ENCODE measurements around the gene ERMAP. TPM values are rescaled to one million over a fixed set of nuclear protein-coding genes. Genes with fewer than 3 reads are reported as not detected.

Gene ERMAP
- total and polyA plus RNA-seq, 2 experiments from 2014 or later: 1.2 to 2.2 TPM

DNA sequence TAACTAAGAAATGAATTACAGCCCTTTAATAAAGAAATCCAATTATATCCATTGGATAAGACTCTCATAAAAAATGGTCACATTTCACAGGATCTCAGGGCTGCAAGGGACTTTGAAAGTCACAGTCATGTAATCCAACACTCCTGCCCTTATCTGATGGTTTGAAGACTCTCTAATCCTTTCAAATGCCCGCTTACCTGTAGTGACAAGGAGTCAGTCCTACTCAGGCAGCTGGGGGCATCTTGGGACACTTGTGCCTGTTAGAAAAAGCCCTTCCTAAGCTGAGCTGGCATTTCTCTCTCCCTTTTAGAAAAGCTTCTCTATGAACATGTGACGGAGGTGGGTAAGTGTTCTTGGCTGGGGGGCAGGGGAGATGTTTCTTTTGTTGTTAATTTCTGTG is 18.5 kb downstream of the ERMAP start:
- ATAC-seq: no peak
- H3K4me2 ChIP-seq: no peak overlapping the region
- H3F3A ChIP-seq (replicated peaks; ENCODE audit: low read depth): no peaks in the 10 kb centered on the region
- TF ChIP-seq POLR2AphosphoS5 (IDR thresholded peaks at IDR 0.05; ENCODE audit: low read depth) (no peak), ZNF331 (CRISPR knock-in tag; IDR thresholded peaks at IDR 0.05; ENCODE audit: low read depth) (no peak), STAT1 (IDR thresholded peaks at IDR 0.05; ENCODE audit: unreplicated experiment) (no peak), ZNF114 (CRISPR knock-in tag; IDR thresholded peaks at IDR 0.05) (no peak), NANOG (IDR thresholded peaks at IDR 0.05; ENCODE audit: borderline replicate concordance) (no peak), EZH2 (IDR thresholded peaks at IDR 0.05; ENCODE audit: low read depth, unreplicated experiment) (no peak), JUNB (IDR thresholded peaks at IDR 0.05; ENCODE audit: unreplicated experiment) (no peak), CREB1 (CRISPR knock-in tag; IDR thresholded peaks at IDR 0.05; ENCODE audit: low read depth) (no peak), CTCF (conservative IDR thresholded peaks at IDR 0.05; ENCODE audit: low read depth in 2 of 2) (no peak), EZH2phosphoT487 (IDR thresholded peaks at IDR 0.05; ENCODE audit: unreplicated experiment) (no peak)
- TF ChIP-seq, protein P1, sequence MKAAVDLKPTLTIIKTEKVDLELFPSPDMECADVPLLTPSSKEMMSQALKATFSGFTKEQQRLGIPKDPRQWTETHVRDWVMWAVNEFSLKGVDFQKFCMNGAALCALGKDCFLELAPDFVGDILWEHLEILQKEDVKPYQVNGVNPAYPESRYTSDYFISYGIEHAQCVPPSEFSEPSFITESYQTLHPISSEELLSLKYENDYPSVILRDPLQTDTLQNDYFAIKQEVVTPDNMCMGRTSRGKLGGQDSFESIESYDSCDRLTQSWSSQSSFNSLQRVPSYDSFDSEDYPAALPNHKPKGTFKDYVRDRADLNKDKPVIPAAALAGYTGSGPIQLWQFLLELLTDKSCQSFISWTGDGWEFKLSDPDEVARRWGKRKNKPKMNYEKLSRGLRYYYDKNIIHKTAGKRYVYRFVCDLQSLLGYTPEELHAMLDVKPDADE (IDR thresholded peaks at IDR 0.05): no peak
- TF ChIP-seq, protein P2, sequence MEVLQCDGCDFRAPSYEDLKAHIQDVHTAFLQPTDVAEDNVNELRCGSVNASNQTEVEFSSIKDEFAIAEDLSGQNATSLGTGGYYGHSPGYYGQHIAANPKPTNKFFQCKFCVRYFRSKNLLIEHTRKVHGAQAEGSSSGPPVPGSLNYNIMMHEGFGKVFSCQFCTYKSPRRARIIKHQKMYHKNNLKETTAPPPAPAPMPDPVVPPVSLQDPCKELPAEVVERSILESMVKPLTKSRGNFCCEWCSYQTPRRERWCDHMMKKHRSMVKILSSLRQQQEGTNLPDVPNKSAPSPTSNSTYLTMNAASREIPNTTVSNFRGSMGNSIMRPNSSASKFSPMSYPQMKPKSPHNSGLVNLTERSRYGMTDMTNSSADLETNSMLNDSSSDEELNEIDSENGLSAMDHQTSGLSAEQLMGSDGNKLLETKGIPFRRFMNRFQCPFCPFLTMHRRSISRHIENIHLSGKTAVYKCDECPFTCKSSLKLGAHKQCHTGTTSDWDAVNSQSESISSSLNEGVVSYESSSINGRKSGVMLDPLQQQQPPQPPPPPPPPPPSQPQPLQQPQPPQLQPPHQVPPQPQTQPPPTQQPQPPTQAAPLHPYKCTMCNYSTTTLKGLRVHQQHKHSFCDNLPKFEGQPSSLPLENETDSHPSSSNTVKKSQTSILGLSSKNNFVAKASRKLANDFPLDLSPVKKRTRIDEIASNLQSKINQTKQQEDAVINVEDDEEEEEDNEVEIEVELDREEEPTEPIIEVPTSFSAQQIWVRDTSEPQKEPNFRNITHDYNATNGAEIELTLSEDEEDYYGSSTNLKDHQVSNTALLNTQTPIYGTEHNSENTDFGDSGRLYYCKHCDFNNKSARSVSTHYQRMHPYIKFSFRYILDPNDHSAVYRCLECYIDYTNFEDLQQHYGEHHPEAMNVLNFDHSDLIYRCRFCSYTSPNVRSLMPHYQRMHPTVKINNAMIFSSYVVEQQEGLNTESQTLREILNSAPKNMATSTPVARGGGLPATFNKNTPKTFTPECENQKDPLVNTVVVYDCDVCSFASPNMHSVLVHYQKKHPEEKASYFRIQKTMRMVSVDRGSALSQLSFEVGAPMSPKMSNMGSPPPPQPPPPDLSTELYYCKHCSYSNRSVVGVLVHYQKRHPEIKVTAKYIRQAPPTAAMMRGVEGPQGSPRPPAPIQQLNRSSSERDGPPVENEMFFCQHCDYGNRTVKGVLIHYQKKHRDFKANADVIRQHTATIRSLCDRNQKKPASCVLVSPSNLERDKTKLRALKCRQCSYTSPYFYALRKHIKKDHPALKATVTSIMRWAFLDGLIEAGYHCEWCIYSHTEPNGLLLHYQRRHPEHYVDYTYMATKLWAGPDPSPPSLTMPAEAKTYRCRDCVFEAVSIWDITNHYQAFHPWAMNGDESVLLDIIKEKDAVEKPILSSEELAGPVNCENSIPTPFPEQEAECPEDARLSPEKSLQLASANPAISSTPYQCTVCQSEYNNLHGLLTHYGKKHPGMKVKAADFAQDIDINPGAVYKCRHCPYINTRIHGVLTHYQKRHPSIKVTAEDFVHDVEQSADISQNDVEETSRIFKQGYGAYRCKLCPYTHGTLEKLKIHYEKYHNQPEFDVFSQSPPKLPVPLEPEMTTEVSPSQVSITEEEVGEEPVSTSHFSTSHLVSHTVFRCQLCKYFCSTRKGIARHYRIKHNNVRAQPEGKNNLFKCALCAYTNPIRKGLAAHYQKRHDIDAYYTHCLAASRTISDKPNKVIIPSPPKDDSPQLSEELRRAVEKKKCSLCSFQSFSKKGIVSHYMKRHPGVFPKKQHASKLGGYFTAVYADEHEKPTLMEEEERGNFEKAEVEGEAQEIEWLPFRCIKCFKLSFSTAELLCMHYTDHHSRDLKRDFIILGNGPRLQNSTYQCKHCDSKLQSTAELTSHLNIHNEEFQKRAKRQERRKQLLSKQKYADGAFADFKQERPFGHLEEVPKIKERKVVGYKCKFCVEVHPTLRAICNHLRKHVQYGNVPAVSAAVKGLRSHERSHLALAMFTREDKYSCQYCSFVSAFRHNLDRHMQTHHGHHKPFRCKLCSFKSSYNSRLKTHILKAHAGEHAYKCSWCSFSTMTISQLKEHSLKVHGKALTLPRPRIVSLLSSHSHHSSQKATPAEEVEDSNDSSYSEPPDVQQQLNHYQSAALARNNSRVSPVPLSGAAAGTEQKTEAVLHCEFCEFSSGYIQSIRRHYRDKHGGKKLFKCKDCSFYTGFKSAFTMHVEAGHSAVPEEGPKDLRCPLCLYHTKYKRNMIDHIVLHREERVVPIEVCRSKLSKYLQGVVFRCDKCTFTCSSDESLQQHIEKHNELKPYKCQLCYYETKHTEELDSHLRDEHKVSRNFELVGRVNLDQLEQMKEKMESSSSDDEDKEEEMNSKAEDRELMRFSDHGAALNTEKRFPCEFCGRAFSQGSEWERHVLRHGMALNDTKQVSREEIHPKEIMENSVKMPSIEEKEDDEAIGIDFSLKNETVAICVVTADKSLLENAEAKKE (CRISPR knock-in tag; IDR thresholded peaks at IDR 0.05): no peak
- TF ChIP-seq, protein P3, sequence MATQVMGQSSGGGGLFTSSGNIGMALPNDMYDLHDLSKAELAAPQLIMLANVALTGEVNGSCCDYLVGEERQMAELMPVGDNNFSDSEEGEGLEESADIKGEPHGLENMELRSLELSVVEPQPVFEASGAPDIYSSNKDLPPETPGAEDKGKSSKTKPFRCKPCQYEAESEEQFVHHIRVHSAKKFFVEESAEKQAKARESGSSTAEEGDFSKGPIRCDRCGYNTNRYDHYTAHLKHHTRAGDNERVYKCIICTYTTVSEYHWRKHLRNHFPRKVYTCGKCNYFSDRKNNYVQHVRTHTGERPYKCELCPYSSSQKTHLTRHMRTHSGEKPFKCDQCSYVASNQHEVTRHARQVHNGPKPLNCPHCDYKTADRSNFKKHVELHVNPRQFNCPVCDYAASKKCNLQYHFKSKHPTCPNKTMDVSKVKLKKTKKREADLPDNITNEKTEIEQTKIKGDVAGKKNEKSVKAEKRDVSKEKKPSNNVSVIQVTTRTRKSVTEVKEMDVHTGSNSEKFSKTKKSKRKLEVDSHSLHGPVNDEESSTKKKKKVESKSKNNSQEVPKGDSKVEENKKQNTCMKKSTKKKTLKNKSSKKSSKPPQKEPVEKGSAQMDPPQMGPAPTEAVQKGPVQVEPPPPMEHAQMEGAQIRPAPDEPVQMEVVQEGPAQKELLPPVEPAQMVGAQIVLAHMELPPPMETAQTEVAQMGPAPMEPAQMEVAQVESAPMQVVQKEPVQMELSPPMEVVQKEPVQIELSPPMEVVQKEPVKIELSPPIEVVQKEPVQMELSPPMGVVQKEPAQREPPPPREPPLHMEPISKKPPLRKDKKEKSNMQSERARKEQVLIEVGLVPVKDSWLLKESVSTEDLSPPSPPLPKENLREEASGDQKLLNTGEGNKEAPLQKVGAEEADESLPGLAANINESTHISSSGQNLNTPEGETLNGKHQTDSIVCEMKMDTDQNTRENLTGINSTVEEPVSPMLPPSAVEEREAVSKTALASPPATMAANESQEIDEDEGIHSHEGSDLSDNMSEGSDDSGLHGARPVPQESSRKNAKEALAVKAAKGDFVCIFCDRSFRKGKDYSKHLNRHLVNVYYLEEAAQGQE (IDR thresholded peaks at IDR 0.05; ENCODE audit: unreplicated experiment): no peak
- H3K79me2 ChIP-seq (replicated peaks; ENCODE audit: insufficient read depth): no peaks in the 10 kb centered on the region
- H3K36me3 ChIP-seq (ENCODE audit: insufficient read depth): no peaks in the 10 kb centered on the region
- Mint-ChIP-seq H3K36me3 (ENCODE audit: low read depth) (no peaks in the 10 kb centered on the region; the same call in 2 of the 3 replicates), H3K27me3 (ENCODE audit: insufficient read depth, low read depth, poor library complexity) (peaks cover 10% of the 10 kb centered on the region), H3K4me3 (no peak overlapping the region), H3K27ac (no peak overlapping the region), H3K9me3 (no peaks in the 10 kb centered on the region), H3K4me1 (no peaks in the 10 kb centered on the region)
- H3K27me3 ChIP-seq (ENCODE audit: insufficient read depth): no peaks in the 10 kb centered on the region
- H3K4me1 ChIP-seq (ENCODE audit: insufficient read depth): no peaks in the 10 kb centered on the region
- H3K4me3 ChIP-seq: no peak overlapping the region
- H4K20me1 ChIP-seq (replicated peaks; ENCODE audit: insufficient read depth): no peaks in the 10 kb centered on the region; the same call in 1 of the 2 replicates
- no peak for DNase-seq (ENCODE audit: low spot score)
- H2AFZ ChIP-seq: no peak overlapping the region
- H3K27ac ChIP-seq (ENCODE audit: low read depth): no peak overlapping the region
- no peaks in the 10 kb centered on the region for H3K9me2 ChIP-seq (ENCODE audit: insufficient read depth)

Measured in GM23338 (cell line).